GM12873 (cell line): ENCODE data around the gene COPS4.

ENCODE experiments used
- CTCF ChIP-seq: IDR thresholded peaks from 2 replicates; pipeline ENCODE4 v1.5.1; 2012; ENCODE audit warnings: low read depth, mild to moderate bottlenecking, moderate library complexity, low read length, control low read depth; ENCODE audit not compliant: insufficient read depth; ENCODE audit errors: missing control alignments

COPS4 gene

GRCh38 chr4:83040269-83040668 lies 5.3 kb downstream of the COPS4 start:
- no peak for TF ChIP-seq CTCF

DNA sequence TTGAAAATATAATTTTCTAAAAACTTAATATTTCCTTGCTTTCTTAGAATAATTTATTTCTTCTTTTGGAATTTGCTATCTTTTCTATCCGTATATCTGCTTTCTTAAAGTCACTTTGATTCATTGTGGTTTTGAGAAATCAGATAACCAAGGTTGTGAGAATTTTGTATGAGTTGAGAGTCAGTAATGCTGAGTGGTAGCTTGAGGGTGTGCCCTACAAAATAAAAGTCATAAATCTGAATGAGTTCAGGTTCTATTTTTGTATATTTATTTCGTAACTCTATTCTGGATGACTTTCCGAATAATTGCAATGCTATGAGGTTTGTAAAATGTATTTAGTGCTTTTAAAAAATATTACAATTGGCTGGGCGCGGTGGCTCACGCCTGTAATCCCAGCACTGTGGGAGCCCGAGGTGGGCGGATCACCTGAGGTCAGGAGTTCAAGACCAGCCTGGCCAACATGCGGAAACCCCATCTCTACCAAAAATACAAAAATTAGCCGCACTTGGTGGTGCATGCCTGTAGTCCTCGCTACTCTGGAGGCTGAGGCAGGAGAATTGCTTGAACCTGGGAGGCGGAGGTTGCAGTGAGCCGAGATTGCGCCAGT lies 8.9 kb downstream of the COPS4 start:
- TF ChIP-seq CTCF: no peak

DNA sequence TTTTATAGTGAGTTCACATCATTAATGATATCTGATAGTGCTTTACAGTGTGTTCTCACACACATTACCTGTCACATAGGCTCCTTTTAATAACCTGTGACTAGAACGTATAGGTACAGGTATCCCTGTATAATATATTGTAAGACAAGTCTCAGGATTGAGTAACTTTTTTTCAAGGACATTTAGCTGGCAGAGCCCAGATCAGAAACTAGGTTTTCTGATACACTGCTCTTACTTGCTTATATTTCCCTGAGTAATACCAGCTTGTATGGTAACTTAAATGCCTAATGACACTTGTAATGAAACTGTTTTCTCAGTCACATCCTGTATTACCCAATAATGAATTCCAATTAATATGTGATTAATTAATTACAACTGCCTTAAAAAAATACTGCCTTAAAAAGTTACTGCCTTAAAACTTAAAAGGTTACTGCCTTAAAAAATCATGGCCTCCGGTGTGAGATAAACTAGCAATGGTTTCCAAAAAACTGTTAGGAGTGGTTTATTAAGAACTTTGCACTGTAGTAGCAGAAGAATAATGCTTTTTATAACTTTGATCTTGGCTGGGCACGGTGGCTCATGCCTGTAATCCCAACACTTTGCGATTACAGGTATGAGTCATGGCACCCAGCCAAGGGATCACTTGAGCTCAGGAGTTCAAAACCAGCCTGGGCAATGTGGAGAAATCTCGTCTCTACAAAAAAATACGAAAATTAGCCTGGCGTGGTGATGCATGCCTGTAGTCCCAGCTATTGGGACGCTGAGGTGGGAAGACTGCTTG lies 11.9 kb downstream of the COPS4 start:
- no peak for TF ChIP-seq CTCF

DNA sequence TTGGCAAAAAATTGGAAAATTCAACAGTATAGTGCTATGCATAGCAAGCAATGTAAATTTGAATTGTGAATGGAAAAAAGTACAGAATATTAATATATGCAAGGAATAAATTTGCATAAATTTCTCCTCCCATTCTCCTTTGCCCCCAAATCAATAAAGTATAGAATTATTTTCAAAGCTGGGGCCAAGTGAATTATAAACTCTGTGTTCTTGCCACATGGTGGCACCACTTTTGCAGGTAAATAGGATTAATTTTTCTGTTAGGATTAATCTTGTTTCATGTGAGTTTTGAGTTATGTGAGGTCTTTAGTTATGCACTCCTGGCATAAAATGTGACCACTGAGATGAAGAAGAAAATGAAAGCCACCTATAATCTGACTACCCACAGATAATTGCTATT lies 19.9 kb downstream of the COPS4 start:
- TF ChIP-seq CTCF: peak; percentile 29

GRCh38 chr4:83062739-83063138 lies 27.8 kb downstream of the COPS4 start:
- TF ChIP-seq CTCF: no peak

- TF ChIP-seq CTCF: no peak
Measured at GRCh38 chr4:83065266-83065665, 30.3 kb downstream of the COPS4 start.

DNA sequence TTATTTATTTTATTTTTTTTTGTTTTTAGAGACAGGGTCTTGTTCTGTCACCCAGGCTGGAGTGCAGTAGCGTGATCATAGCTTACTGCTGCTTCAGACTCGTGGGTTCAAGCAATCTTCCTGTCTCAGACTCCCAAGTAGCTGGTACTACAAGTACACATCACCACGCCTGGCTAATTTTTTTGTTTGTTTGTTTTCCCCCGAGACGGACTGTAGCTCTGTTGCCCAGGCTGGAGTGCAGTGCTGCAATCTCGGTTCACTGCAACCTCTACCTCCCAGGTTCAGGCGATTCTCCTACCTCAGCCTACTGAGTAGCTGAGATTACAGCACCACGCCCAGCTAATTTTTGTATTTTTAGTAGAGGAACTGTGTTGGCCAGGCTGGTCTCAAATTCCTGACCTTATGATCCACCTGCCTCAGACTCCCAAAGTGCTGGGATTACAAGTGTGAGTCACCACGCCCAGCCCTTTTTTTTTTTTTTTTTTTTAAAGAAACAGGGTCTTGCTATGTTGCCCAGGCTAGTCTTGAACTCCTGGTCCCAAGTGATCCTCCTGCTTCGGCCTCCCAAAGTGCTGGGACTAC lies 32.2 kb downstream of the COPS4 start:
- TF ChIP-seq CTCF: no peak
